K562 (cell line): ENCODE measurements around the gene TCP10L.

Experiments
- CTCF ChIP-seq, 3 experiments: IDR thresholded peaks in 2 of 3; conservative IDR thresholded peaks in 1 of 3; 2 replicates each; pipeline ENCODE4 v1.5.1; 2011 to 2012; ENCODE audit warnings: low read length in 3 of 3, mild to moderate bottlenecking in 3 of 3, control low read depth in 2 of 3, improper control_type of control experiment in 1 of 3, inconsistent platforms in 1 of 3, low read depth in 1 of 3, mixed read lengths in 1 of 3, moderate library complexity in 1 of 3; ENCODE audit not compliant: insufficient read depth in 2 of 3
- EHMT2 ChIP-seq: fragments of 450-650 bp; IDR thresholded peaks from 2 replicates; pipeline ENCODE4 v1.6.1; 2018; ENCODE audit warnings: antibody characterized with exemption
- EZH2 ChIP-seq: IDR thresholded peaks from 2 replicates; pipeline ENCODE4 v1.6.1; 2012; ENCODE audit warnings: low read depth, mild to moderate bottlenecking, inconsistent platforms, low read length, borderline replicate concordance
- MAFG ChIP-seq: fragments of 450-650 bp; conservative IDR thresholded peaks from 2 replicates; pipeline ENCODE4 v1.6.1; 2016; ENCODE audit warnings: missing genetic modification characterization, missing compliant biosample characterization
- MAX ChIP-seq: sonication (generic); formaldehyde crosslinking; IDR thresholded peaks from 2 replicates; pipeline ENCODE4 v1.9.0; 2022; ENCODE audit warnings: mild to moderate bottlenecking, missing genetic modification reagents
- REST ChIP-seq, 2 experiments: fragments of 450-650 bp; formaldehyde crosslinking in 1 of 2; IDR thresholded peaks; 2 replicates each; pipeline versions ENCODE4 v1.4.0 to v1.6.1; 2014 to 2020; ENCODE audit warnings: mild to moderate bottlenecking in 2 of 2, borderline replicate concordance in 1 of 2, low read depth in 1 of 2
- SIN3A ChIP-seq, 2 experiments: fragments of 150-350 bp in 1 of 2; IDR thresholded peaks; 2 replicates each; pipeline ENCODE4 v1.6.1; 2011 to 2016; ENCODE audit warnings: borderline replicate concordance in 2 of 2, low read depth in 2 of 2, low read length in 2 of 2, mild to moderate bottlenecking in 2 of 2, moderate library complexity in 2 of 2; ENCODE audit not compliant: control insufficient read depth in 1 of 2
- TAF1 ChIP-seq: IDR thresholded peaks from 2 replicates; pipeline ENCODE4 v1.6.1; 2011; ENCODE audit warnings: mild to moderate bottlenecking, low read length, moderate library complexity; ENCODE audit not compliant: insufficient read depth, control insufficient read depth, severe bottlenecking; ENCODE audit errors: extremely low read depth
- TFE3 ChIP-seq: fragments of 450-650 bp; formaldehyde crosslinking; IDR thresholded peaks from 2 replicates; pipeline ENCODE4 v1.4.0; 2020; ENCODE audit warnings: mild to moderate bottlenecking, mixed read lengths
- ZBTB40 ChIP-seq, 2 experiments: fragments of 450-650 bp in 1 of 2; sonication (generic) in 1 of 2; formaldehyde crosslinking in 1 of 2; IDR thresholded peaks; 2 replicates each; pipeline versions ENCODE4 v1.7.1 to v1.9.0; 2016 to 2022; ENCODE audit warnings: inconsistent platforms in 1 of 2, mild to moderate bottlenecking in 1 of 2, missing genetic modification reagents in 1 of 2

- TF ChIP-seq ZBTB40 (IDR thresholded peaks at IDR 0.05): no peak
- no peak for TF ChIP-seq ZBTB40 (CRISPR knock-in tag; IDR thresholded peaks at IDR 0.05)
- no peak for TF ChIP-seq EZH2
- no peak for TF ChIP-seq CTCF (IDR thresholded peaks at IDR 0.05 in 2 of 3, conservative IDR thresholded peaks at IDR 0.05 in 1 of 3; ENCODE audit: insufficient read depth in 2 of 3, low read depth in 1 of 3, low read length in 3 of 3)
- TF ChIP-seq MAFG: no peak
- no peak for TF ChIP-seq REST (IDR thresholded peaks at IDR 0.05; ENCODE audit: borderline replicate concordance)
- TF ChIP-seq REST (CRISPR knock-in tag; IDR thresholded peaks at IDR 0.05; ENCODE audit: low read depth): no peak
- no peak for TF ChIP-seq SIN3A (IDR thresholded peaks at IDR 0.05; ENCODE audit: borderline replicate concordance in 2 of 2, control insufficient read depth in 1 of 2, low read depth in 2 of 2, low read length in 2 of 2)
- TF ChIP-seq EHMT2: no peak
- TF ChIP-seq TAF1: no peak
- TF ChIP-seq MAX (CRISPR knock-in tag): no peak
- no peak for TF ChIP-seq TFE3 (CRISPR knock-in tag)
These were observed 35.4 kb downstream of the TCP10L start for GRCh38 chr21:32549886-32550285.
